Coronary artery (tissue), 2 donors: ENCODE data around the gene ANKRD2.

ENCODE experiments used
- DNase-seq: peaks from one replicate; pipeline ENCODE4 v3.0.0-alpha.2; 2017; ENCODE audit warnings: low spot score
- H3K27ac ChIP-seq, 2 donors: fragments of 200-600 bp; sonication (generic); one replicate each; pipeline ENCODE4 v1.5.1; 2016 to 2019
- H3K4me3 ChIP-seq: fragments of 200-600 bp; sonication (generic); 2 replicates; pipeline ENCODE4 v1.5.1; 2016; ENCODE audit warnings: mild to moderate bottlenecking, moderate library complexity
- TF ChIP-seq, protein P1 (sequence below): fragments of 200-600 bp; sonication (generic); IDR thresholded peaks from one replicate; pipeline ENCODE4 v1.5.1; 2019; ENCODE audit warnings: antibody characterized with exemption

The ANKRD2 gene

DNA sequence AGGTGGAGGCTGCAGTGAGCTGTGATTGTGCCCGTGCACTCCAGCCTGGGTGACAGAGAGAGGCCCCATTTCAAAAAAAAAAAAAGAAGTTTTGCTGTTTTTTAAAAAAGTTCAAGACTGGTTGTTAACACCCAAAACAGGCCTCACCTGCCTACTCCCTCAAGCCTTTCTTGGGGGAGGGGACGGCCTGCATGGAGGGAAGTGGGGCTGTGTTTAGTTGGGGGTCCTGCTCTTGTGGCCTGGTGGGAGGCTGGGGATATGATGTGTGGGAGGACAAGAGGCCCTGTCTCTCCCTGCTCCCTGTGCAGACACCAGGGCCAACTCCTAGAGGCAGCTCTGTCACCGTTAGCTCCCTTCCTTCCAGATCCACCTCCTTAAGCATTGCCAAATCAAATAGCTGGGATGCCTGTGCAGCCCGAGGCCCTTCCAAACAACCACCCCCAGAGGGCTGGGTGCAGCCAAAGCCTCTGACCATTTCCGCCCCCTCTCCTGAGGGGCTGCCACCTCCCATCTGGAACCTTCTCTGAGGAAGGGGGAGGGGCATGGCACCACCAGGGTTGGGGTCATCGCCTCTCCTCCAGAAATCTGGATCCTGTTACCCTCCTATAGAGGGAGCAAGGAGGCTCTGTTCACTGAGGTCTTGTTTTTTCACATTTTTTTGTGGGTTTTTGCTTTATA is 32.9 kb upstream of the ANKRD2 start:
- peak overlapping the region; percentile 4 to 94 for H3K27ac ChIP-seq
- peak; percentile 81 for DNase-seq
- TF ChIP-seq, protein P1, sequence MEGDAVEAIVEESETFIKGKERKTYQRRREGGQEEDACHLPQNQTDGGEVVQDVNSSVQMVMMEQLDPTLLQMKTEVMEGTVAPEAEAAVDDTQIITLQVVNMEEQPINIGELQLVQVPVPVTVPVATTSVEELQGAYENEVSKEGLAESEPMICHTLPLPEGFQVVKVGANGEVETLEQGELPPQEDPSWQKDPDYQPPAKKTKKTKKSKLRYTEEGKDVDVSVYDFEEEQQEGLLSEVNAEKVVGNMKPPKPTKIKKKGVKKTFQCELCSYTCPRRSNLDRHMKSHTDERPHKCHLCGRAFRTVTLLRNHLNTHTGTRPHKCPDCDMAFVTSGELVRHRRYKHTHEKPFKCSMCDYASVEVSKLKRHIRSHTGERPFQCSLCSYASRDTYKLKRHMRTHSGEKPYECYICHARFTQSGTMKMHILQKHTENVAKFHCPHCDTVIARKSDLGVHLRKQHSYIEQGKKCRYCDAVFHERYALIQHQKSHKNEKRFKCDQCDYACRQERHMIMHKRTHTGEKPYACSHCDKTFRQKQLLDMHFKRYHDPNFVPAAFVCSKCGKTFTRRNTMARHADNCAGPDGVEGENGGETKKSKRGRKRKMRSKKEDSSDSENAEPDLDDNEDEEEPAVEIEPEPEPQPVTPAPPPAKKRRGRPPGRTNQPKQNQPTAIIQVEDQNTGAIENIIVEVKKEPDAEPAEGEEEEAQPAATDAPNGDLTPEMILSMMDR: no peak
- H3K4me3 ChIP-seq: no peak overlapping the region

DNA sequence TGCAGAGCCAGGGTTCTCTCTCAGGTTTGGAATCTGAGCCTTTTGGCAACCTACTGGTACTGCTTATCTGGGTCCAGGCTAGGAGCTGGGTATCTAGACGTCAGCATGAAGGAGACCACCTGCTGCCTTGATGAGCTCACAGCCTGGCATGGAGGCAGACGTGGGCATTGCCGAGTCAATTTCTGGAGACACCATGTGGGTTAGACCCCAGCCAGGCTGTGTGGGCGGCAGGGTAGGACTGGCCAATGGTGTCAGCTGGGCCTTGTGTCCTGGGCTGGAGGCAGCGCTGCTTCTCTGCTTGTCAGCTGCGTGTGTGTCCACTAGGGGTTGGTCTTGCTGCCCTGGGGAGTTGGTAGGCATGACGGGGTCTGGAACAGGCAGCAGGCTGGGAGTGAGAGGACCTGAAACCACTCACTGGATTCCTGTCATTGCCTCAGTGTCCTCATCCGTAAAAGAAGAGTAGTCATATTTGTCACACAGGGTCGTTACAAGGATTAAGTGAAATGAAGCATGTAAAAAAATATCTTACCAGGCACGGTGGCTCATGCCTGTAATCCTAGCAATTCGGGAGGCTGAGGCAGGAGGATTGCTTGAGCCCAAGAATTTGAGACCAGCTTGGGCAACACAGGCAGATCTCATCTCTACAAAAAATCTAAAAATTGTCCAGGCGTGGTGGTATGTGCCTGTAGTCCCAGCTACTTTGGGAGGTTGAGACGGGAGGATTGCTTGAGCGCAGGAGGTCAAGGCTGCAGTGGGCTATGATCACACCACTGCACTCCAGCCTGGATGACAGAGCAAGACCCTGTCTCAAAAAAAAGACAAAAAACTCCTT is 31.7 kb upstream of the ANKRD2 start:
- H3K27ac ChIP-seq: peak overlapping the region; percentile 55 to 94
- no peak for DNase-seq
- H3K4me3 ChIP-seq: no peak overlapping the region
- TF ChIP-seq, protein P1: no peak

DNA sequence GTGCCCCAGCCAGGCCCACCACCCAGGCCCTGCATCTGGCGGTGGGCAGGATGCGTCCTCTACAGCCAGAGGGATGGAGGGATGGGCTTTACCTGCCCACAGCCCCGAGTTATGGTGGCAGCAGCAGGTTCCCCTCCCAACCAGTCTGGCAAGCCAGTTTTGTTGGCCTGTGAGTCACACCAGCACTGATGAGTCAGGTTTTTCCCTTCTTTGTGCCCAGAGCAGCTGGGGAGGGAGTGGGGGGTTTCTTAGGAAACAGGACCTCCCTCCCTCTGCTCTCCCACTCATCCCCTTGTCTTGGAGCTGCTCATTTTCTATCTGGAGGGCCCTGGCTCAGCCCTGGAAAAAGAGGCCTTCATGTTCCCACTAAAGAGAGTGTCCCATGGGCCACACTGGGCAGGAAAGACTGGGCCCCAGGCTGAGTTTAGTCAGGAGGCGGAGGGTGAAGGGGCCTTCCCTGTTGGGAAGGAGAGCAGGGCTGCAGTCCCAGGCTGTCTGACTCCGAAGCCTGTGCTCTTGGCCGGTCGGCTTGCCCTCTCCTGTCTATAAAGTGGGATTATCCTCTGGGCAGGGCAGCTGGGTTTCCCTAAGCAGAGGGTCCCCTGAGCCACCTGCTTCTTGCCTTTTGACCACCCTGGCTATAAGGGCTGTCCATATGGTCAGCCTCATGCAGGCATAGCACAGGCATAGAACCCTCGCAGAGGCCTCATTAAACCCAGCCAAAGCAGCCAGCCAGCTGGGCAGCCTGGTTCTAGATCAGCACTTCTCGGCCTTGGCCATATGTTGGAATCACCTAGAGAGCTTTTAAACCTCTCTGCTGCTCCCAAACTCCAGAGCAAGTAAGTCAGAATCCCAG is 30.2 kb upstream of the ANKRD2 start:
- peak overlapping the region; percentile 91 to 94 for H3K27ac ChIP-seq
- peak; percentile 91 for DNase-seq
- H3K4me3 ChIP-seq: peak overlapping the region; percentile 36
- TF ChIP-seq, protein P1: no peak

DNA sequence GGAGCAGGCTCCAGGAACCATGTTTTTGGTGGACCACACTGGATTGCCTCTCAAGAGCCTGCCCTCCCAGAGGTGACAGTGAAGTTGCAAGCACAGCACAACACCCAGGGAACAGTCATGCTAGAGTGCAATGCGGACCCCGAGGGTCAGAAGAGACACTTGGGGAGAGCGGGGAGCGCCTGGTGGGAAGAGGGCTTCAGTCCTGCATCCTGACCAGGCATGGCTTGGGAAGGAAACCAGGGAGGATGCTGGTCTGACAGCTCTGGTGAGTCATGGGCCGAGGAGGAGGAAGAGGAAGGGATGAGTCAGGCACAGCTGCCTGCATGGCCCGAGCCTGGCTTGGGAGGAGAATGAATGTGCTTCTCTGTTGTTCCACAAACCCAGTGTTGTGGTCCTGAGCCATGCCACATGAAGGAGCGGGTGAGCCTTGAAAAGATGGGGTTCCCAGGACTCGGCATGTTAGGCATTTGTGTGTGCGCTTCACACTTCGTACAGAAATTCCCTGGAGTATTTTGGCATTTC is 29.5 kb upstream of the ANKRD2 start:
- Histone ChIP-seq H3K4me3 (peak overlapping the region; percentile 32), H3K27ac (peak overlapping the region; percentile 91 to 94)
- TF ChIP-seq, protein P1: no peak
- DNase-seq: peak; percentile 91

DNA sequence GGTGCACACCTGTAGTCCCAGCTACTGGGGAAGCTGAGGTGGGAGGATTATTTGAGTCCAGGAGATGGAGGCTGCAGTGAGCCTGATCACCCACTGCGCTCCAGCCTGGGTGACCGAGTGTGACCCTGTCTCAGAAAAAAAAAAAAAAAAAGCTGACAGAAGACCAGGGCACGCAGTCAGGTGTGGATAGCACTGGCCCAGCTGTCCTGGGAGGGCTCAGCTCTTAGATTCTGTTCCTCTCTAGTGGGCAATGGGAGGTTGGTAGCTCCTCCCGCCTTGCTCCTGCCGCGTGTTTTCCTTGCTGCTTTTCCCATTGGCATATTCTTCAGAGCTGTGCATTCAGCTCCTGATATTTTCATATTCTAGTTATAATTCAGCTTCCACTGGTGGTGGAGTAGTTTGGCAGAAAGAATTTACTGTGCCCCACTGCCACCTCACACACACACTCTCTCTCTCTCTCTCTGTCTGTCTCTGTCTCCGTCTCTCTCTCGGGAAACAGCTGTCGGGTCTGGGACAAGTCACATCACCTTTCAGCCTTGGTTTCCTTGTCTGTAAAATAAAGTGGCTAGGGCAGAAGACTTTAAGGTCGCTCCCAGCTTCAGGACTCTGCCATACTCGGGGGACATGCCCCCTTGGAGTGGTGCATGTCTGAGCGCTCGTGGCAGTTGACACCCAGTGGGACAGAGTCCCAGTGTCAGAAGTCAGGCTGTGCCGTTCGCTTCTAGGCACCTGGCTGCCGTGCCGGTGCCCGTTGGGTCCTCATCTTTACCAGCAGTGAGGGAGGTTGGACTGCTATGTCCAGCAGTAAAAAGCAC is 25.9 kb upstream of the ANKRD2 start:
- DNase-seq: no peak
- H3K27ac ChIP-seq: no peak overlapping the region

More for the DNA sequence above, 25.9 kb upstream of the ANKRD2 start:
- H3K4me3 ChIP-seq: no peak overlapping the region
- TF ChIP-seq, protein P1: no peak
